Pancreas (tissue), 10 donors: Measurements from ENCODE around the gene CCL26. TPM values are rescaled to one million over a fixed set of nuclear protein-coding genes. Genes with fewer than 3 reads are reported as not detected.

Experiments used
- ATAC-seq, 4 donors: fragments of 200-7000 bp; cut with Tn5 transposase; one replicate each; pipeline versions ENCODE4 v1.8.0 to v1.9.1; 2020; ENCODE audit warnings: mild to moderate bottlenecking in 4 of 4, moderate library complexity in 4 of 4
- DNase-seq, 6 donors: peaks; one replicate each; pipeline ENCODE4 v3.0.0-alpha.2; 2020
- FAIRE-seq: peaks from 2 replicates; lab custom pipeline; 2012; peaks lifted over from hg19 to GRCh38; lab: Jason Lieb, UNC
- H3K27ac ChIP-seq, 4 donors: fragments of 200-600 bp; sonication (generic); 1 replicate in 3 of 4; 2 replicates in 1 of 4; pipeline versions ENCODE4 v1.5.0 to v1.8.0; 2020
- H3K27me3 ChIP-seq, 4 donors: fragments of 200-600 bp; one replicate each; pipeline ENCODE4 v1.8.0; 2021
- H3K36me3 ChIP-seq, 3 donors: fragments of 200-600 bp; sonication (generic) in 1 of 3; one replicate each; pipeline versions ENCODE4 v1.5.0 to v1.8.0; 2020 to 2021
- H3K4me1 ChIP-seq, 3 donors: fragments of 200-600 bp; one replicate each; pipeline ENCODE4 v1.8.0; 2021
- H3K4me3 ChIP-seq, 4 donors: fragments of 200-600 bp; sonication (generic) in 2 of 4; one replicate each; pipeline versions ENCODE4 v1.5.0 to v1.8.0; 2020 to 2021
- H3K9me3 ChIP-seq, 4 donors: fragments of 200-600 bp; one replicate each; pipeline ENCODE4 v1.8.0; 2021
- WGBS, 2 donors: extraction: QIAGEN DNeasy Blood & Tissue Kit; methylation state at CpG; one replicate each; pipeline ENCODE4 v1.1.7; 2013; 5-methylcytosine and 5-hydroxymethylcytosine counted together
- intact Hi-C, 3 donors: fragments of 100-400 bp; cut with DNase I; formaldehyde crosslinking; loops; one replicate each; pipeline versions ENCODE4 v1.11.1 to v1.14.2; 2022
- polyA plus RNA-seq, 2 donors: library from polyadenylated mRNA; stranded (reverse); fragments of 200-250 nt; gene quantifications; one replicate each; pipeline ENCODE4 v1.2.3, GENCODE V29; 2013
- total RNA-seq, 6 donors: library from RNA; stranded (reverse); fragmentation: NEBNext Ultra II Directional in 4 of 6; extraction: Animal tissue kit (Norgen Biotek cat#: 25700) in 4 of 6; gene quantifications; one replicate each; pipeline versions ENCODE4 v1.2.1 to v1.2.4, GENCODE V29; 2021 to 2023
- TF ChIP-seq, protein P1 (sequence below), 4 donors: fragments of 200-600 bp; sonication (generic) in 3 of 4; IDR thresholded peaks; one replicate each; pipeline versions ENCODE4 v1.5.0 to v1.8.0; 2021; ENCODE audit warnings: antibody characterized with exemption in 4 of 4
- donor health status: healthy with polysubstance abuse.
- donor health status: DM: no; HTN: no; CAD: no; lungs with moderate emphysema.
- donor health status: DM: no; HTN: no; CAD: no.
- donor health status: control.
- donor health status: control.
- donor health status: Bipolar disorder and iron deficiency.
- donor health status: DM: yes; HTN: yes; CAD: no.
- donor health status: DM: no; HTN: no; CAD: no.
- donor health status: DM: no; HTN: no; CAD: no.
- donor health status: DM: yes; HTN: yes; CAD: no.

CCL26 gene
- total and polyA plus RNA-seq, 8 donors: 0.47 to 0.53 TPM; not detected in 6

DNA sequence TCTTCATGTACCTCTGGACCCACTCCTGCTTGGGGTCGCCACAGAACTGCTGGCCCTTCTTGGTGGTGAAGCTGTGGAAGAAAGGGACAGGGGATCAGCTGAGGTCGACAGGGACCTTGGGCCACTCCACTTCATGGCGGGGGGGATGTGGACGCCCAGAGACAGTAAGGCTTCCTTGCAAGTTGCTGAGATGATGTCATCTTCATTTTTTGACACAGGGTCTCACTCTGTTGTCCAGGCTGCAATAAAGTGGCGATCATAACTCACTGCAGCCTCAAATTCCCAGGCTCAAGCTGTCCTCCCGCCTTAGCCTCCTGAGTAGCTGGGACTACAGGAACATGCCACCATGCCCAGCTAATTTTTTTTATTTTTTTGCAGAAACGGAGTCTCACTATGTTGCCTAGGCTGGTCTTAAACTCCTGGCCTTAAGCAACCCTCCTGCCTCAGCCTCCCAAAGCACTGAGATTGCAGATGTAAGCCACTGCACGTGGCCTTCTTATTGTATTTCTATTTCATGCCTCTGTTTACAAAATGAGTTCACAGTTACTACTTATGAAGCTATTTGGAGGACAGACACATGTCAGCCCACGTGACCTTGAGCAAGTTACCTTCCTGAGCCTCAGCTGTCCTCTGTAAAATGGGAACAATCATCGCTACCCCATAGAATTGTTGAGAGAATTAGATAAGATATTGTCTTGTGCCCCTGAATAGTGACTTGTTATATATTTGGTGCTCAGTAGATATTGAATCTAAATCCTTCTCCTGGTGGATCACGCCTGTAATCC is 40.1 kb upstream of the CCL26 start:
- ATAC-seq: no peak
- no peaks in the 10 kb centered on the region for H3K4me1 ChIP-seq
- DNase-seq: no peak
- H3K27me3 ChIP-seq: no peaks in the 10 kb centered on the region
- no peak for FAIRE-seq
- WGBS, 2 donors: 85 to 86% methylated on average over 11 of the region's 11 CpGs
- intact Hi-C loops: no loop called here
- TF ChIP-seq, protein P1, sequence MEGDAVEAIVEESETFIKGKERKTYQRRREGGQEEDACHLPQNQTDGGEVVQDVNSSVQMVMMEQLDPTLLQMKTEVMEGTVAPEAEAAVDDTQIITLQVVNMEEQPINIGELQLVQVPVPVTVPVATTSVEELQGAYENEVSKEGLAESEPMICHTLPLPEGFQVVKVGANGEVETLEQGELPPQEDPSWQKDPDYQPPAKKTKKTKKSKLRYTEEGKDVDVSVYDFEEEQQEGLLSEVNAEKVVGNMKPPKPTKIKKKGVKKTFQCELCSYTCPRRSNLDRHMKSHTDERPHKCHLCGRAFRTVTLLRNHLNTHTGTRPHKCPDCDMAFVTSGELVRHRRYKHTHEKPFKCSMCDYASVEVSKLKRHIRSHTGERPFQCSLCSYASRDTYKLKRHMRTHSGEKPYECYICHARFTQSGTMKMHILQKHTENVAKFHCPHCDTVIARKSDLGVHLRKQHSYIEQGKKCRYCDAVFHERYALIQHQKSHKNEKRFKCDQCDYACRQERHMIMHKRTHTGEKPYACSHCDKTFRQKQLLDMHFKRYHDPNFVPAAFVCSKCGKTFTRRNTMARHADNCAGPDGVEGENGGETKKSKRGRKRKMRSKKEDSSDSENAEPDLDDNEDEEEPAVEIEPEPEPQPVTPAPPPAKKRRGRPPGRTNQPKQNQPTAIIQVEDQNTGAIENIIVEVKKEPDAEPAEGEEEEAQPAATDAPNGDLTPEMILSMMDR (IDR thresholded peaks at IDR 0.05): no peak
- H3K9me3 ChIP-seq: no peaks in the 10 kb centered on the region
- H3K36me3 ChIP-seq: no peaks in the 10 kb centered on the region
- no peak overlapping the region for H3K27ac ChIP-seq
- H3K4me3 ChIP-seq: no peak overlapping the region

DNA sequence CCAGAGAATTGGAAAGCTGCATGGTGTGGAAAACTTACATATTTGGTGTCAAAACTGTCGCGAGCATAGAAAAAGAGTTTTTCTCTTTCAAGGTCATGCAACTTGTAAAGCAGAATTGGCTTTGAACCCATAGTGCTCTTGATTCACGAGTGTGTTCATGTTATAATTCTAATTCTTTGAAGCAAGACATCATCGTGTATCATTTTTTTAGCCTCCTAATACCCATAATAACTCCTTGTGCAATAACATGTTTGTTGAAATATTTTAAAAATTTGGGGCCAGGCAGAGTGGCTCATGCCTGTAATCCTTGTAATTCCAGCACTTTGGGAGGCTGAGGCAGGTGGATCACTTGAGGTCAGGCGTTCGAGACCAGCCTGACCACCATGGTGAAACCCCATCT is 37.4 kb upstream of the CCL26 start:
- Histone ChIP-seq H3K27me3 (no peaks in the 10 kb centered on the region), H3K27ac (no peak overlapping the region), H3K4me1 (no peaks in the 10 kb centered on the region), H3K4me3 (no peak overlapping the region), H3K36me3 (no peaks in the 10 kb centered on the region), H3K9me3 (no peaks in the 10 kb centered on the region)
- ATAC-seq (no peak), DNase-seq (no peak), FAIRE-seq (no peak)
- TF ChIP-seq, protein P1 (IDR thresholded peaks at IDR 0.05): no peak
- intact Hi-C loops: no loop called here
- WGBS, 2 donors: 56 to 59% methylated on average over 6 of the region's 6 CpGs

DNA sequence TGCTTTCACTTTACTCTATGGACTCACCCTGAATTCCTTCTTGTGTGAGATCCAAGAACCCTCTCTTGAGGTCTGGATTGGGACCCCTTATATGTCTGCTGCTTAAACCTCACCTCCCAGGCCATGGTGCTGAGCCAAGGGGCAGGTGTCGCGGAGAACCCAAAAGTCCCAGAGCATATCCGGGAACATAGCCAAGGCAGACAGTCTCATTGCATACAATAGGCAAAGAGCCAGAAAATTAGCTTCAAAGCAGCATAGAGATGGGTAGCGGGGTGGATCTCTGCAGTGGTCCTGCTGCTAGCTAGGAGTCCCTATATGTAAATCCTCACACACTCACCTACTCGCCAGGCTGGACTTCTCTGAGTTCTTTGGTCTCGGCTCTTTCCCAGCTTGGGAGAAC is 36.1 kb upstream of the CCL26 start:
- H3K27me3 ChIP-seq: no peaks in the 10 kb centered on the region
- no peaks in the 10 kb centered on the region for H3K4me1 ChIP-seq
- no peak overlapping the region for H3K4me3 ChIP-seq
- intact Hi-C loops: no loop called here
- FAIRE-seq: no peak
- 66 to 69% methylated on average over 6 of the region's 6 CpGs for WGBS, 2 donors
- no peaks in the 10 kb centered on the region for H3K9me3 ChIP-seq
- H3K27ac ChIP-seq: no peak overlapping the region
- TF ChIP-seq, protein P1 (IDR thresholded peaks at IDR 0.05): no peak
- no peak for ATAC-seq
- no peaks in the 10 kb centered on the region for H3K36me3 ChIP-seq
- no peak for DNase-seq

DNA sequence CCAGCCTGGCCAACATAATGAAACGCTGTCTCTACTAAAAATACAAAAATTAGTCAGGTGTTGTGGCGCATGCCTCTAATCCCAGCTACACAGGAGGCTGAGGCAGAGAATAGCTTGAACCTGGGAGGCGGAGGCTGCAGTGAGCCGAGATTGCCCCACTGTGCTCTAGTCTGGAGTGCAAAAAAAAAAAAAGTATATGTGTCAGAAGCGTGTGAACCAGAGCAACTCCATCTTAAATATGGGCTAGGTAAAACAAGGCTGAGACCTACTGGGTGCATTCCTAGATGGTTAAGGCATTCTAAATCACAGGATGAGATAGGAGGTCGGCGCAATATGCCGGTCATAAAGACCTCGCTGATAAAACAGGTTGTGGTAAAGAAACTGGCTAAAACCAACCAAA is 35.4 kb upstream of the CCL26 start:
- DNase-seq: no peak
- 83 to 87% methylated on average over 9 of the region's 9 CpGs for WGBS, 2 donors
- Histone ChIP-seq H3K27me3 (no peaks in the 10 kb centered on the region), H3K27ac (no peak overlapping the region), H3K4me3 (no peak overlapping the region), H3K36me3 (no peaks in the 10 kb centered on the region), H3K4me1 (no peaks in the 10 kb centered on the region), H3K9me3 (no peaks in the 10 kb centered on the region)
- FAIRE-seq: no peak
- intact Hi-C loops: no loop called here
- no peak for ATAC-seq
- TF ChIP-seq, protein P1 (IDR thresholded peaks at IDR 0.05): no peak
